DMS153 treated with DMSO at 0.1 percent for 48 hours (cell line): ENCODE measurements around the gene LZTFL1.

Experiments used
- DNase-seq: peaks from one replicate; lab custom pipeline; 2025; ENCODE audit not compliant: unreplicated experiment; lab: John Stamatoyannopoulos, UW

The LZTFL1 gene

GRCh38 chr3:45841757-45842491 is at the start of gene LZTFL1:
Gene LZTFL1 (minus strand): TSS chr3:45842119. CDS start chr3:45841991, 128 bp downstream.
- peak; percentile 58 for DNase-seq

- peak; percentile 3 for DNase-seq
Observed at GRCh38 chr3:45890405-45890804, 48.5 kb upstream of the LZTFL1 start.

GRCh38 chr3:45889337-45889736 is 47.4 kb upstream of the LZTFL1 start:
- DNase-seq = no peak

- DNase-seq = no peak
Observed at GRCh38 chr3:45887759-45888511, 46.0 kb upstream of the LZTFL1 start.

- DNase-seq = no peak
Observed at GRCh38 chr3:45887285-45887684, 45.4 kb upstream of the LZTFL1 start.

- DNase-seq = no peak
Observed at GRCh38 chr3:45885979-45886705, 44.2 kb upstream of the LZTFL1 start, which contains the start of gene CCR9. Gene CCR9 (plus strand): TSS chr3:45886543. CDS start chr3:45894934, 8,391 bp downstream.

- DNase-seq = no peak
Observed at GRCh38 chr3:45884368-45885201, 42.7 kb upstream of the LZTFL1 start.

- DNase-seq = no peak
Observed at GRCh38 chr3:45881078-45882022, 39.4 kb upstream of the LZTFL1 start.

- no peak for DNase-seq
Observed at GRCh38 chr3:45880725-45881077, 38.8 kb upstream of the LZTFL1 start.

- DNase-seq = no peak
Observed at GRCh38 chr3:45878124-45878523, 36.2 kb upstream of the LZTFL1 start.

- no peak for DNase-seq
Observed at GRCh38 chr3:45874677-45875346, 32.9 kb upstream of the LZTFL1 start.

GRCh38 chr3:45873638-45874037 is 31.7 kb upstream of the LZTFL1 start:
- no peak for DNase-seq

- DNase-seq = no peak
Observed at GRCh38 chr3:45873036-45873435, 31.1 kb upstream of the LZTFL1 start.

- DNase-seq = no peak
Observed at GRCh38 chr3:45872569-45872968, 30.6 kb upstream of the LZTFL1 start.

GRCh38 chr3:45871780-45872179 is 29.9 kb upstream of the LZTFL1 start:
- DNase-seq = no peak

- DNase-seq = no peak
Observed at GRCh38 chr3:45870099-45870498, 28.2 kb upstream of the LZTFL1 start.

- no peak for DNase-seq
Observed at GRCh38 chr3:45869638-45870037, 27.7 kb upstream of the LZTFL1 start.

- DNase-seq = no peak
Observed at GRCh38 chr3:45868650-45869049, 26.7 kb upstream of the LZTFL1 start.

GRCh38 chr3:45868213-45868612 is 26.3 kb upstream of the LZTFL1 start:
- DNase-seq = no peak
